ENCODE measurements around the gene HOXD4.

The HOXD4 gene

DNA sequence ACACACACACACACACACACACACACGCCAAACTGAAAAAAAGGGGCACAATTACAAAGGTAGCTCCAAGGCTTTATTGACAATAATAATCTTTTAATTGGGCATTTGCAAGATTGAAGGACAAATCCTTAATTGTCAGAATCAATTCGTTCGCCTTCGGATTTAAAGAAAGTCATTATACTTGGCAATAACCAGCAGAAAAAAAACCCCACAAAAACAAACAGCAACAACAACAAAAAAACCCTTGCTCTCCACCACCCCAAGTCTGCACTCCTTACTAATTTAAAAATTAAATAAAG, 23.6 kb upstream of the HOXD4 start:
- DNase-seq: no peak

DNA sequence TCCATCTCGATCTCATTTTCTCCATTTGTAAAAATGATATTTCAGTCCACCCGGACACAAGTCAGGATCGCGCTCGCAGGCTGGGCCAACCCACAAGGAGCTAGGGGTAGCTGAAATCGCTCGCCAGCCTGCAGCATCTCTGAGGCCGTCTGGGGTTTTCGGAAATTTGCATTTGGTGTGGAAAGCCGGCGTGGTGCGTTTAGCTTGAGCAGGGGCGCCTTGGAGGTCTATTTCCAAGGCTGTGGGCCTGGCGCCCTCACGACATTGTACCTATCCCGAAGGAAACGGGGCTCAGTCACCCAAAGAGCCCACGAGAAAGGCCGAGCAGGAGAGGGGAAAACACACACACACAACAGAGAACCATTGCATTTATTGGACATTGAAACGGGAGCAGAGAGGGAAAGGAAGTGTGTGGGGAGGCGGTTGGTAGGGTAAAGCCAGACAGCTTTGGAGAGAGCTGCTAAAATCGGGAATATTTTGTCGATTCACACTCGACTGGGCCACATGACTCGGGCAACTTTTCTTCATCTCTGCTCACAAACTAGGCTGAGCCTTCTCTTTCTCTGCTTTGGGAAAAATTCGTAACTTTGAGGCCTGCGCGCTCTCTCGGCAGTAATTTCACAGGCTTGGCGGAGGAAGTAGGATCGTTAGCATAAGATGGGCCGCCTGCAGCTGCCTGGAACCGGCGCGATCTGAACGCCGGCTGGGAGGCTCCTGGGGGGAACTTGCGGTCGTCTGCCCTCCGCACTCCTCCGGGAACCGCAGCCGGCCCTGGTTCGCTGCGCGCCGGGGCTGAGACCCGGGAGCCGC, 23.0 kb upstream of the HOXD4 start:
- no peak for DNase-seq

DNA sequence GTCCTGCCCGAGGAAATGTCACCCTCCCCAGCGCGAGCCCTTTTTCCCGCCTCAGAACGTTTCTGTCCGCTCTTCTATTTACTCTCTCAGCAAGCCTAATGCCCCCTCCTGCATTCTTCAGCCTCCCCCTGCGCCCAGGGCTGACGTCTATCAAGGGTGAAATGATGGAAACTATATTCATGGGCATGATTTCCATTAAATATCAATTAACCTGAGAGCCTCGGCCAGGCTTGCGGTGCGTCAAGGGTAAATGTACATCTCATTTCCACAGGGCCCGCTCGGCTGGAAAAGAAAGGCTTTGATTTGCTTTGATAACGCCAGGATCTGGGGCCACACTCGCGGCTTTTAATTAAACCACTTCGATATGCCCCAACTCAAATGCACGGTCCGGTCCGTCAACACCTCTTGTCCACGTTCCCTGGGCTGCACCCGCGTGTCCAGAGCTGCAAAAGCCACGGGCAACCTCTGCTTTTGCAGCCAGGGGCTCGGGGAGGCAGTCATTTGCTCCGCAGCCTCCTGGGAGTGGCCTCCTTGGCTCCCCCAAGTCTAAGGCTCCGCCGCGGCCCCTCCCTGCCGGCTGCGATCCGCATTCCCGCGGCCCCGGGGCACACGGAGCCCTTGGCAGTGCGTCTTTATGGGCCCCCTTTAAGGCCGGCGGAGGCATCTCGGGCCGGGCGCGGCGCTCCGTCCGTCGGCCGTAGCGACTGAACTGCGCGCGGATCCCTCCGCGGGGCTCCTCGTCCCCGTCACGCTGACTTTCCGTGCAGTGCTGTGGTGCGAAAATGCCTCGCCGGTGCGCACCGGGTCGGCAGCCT, 22.2 kb upstream of the HOXD4 start, which contains the start of gene HOXD8:
TSS of gene HOXD8 (plus strand) at position 724 of the 815 bp plus-strand sequence. CDS start 662 bp downstream, outside the sequence.
- DNase-seq: no peak

DNA sequence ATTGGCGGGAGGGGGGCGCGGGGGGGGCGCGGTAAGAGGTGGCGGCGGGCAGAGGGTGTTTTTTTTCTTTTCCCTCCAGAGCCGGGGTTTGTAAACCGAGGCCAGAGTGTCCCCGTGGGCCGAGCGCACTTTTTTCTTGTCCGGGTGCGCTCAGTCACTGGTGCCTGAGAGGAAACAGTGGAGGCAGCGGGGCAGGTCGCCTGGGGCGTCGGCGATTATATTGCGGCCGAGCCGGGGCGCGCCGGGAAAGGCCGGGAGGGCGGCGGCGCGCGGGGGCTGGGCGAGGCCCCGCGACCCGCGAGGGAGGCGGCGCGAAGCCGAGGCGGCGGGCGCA, 21.6 kb upstream of the HOXD4 start:
- no peak for DNase-seq

DNA sequence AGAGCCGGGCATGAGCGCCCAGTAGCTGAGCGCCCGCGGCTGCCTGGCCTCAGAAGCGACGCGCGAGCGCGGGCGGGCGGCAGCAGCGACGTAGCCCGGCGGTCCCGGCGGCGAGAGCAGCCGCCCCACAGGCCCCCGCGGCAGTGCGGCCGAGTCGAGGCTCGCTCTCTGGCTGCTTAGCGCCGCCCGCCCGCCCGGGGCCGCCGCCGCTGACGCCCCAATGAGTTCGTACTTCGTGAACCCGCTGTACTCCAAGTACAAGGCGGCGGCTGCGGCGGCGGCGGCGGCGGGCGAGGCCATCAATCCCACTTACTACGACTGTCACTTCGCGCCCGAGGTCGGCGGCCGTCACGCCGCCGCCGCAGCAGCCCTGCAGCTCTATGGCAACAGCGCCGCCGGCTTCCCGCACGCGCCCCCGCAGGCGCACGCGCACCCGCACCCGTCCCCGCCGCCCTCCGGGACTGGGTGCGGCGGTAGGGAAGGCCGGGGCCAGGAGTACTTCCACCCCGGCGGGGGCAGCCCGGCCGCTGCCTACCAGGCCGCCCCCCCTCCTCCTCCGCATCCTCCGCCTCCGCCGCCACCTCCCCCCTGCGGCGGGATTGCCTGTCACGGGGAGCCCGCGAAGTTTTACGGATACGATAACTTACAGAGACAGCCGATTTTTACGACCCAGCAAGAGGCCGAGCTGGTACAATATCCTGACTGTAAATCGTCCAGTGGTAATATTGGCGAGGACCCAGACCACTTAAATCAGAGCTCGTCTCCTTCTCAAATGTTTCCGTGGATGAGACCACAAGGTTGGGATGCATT, 21.0 kb upstream of the HOXD4 start:
- DNase-seq: no peak

DNA sequence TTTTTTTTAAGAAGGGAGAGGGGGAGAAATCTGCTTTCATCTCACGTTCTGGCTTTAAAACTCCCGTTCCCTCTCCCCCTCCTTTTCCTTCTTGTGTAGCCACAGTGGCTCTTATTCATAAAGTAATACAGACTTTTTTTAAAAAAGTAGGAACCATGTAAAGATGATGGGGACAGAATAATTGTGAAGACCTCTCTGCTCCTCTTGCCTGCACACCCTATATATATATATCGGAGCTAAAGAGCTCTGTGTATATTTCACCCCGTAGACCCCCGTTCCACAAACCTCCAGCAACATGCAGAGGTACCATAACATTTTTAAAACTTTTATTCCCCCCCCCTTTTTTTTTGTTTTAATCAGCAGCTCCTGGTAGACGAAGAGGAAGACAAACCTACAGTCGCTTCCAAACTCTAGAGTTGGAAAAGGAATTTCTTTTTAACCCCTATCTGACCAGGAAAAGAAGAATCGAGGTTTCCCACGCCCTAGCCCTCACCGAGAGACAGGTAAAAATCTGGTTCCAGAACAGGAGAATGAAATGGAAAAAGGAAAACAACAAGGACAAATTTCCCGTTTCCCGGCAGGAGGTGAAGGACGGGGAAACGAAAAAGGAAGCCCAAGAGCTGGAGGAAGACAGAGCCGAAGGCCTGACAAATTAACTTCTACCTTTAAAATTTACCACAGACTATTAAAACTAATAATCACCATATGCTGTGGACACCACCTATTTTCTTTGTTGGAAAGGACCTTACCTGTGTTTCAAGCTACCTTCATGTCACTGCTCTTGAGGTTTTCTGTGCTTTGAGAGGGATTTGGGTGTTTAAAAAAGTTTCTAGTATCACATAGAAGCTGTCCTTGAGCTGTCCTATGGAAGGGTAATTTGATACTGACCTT, 20.1 kb upstream of the HOXD4 start:
- DNase-seq: no peak

DNA sequence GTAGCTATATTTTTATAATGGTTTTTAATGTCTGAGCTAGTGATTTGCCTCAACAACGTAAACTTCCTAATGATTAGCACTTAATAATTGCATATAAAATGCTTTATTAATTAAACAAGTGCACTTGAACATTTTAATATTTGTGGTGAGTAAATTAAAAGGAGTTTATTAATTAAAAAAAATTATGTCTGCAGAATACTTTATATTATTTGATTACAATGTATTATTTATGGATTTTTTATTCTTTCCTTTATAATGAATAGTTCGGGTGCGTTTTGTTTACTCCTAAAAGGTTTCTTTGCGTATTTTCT, 19.5 kb upstream of the HOXD4 start:
- no peak for DNase-seq

DNA sequence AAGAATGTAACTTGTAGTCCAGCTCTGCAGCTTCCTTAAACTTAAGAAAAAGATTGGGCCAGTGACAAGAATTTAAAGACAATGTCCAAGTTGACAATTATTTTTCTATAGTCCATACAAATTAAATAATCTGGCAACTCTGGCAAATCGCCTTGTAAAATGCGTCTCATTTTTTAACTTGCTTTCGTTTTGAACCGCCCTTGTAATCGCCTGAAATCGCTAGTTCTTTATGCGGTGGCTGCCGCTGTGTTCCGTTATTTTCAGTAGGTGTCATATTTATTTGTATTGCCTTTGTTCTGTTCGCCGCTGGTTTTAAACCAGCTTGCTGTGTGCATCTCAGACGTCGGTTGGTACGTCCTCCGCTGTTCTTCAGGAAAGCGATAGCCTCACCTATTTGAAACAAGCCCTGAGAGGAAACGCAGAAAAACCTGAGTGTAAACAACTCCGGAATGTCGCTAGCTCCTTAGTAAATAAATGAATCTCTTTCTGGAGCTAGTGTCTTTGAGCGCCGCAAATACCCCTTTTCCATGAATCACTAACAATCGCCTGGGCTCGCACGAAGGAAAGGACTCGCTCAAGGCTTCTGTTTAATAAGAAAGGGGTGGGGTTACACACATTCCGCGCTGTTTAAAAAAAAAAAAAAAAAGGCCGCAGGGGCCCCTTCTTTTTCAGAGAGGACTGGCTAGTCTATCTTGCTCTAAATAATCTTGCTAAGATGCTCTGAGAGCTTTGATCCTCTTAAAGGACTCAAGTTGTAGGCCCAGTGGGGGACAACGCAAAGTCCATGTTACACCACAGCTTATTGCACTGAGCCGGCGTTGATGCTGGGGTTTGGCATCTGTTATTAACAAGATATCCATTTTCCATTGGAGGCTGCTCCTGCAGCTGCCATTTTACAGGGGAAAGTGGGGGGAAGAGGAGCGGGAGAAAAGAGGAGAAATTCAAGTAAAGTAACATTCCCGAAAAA, 18.9 kb upstream of the HOXD4 start:
- DNase-seq: no peak

DNA sequence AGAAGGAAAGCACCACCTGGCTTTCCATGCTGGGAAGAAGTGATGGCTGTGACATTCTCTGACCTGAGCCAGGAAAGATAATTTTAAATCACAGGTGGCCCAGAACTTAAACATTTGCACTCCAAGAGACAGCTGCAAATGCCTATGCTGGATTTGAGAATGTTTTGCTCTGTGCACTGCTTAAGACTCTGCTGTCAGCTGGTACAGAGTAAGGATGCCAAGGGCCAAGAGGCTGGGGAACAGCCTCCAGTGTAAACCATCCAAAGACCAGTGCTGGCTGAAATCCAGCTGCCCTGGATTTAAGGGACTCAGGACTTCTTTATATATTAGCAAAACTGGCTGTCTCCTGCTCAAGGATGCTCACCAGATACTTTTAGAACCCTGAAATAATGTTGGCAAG, 18.0 kb upstream of the HOXD4 start:
- DNase-seq: no peak

DNA sequence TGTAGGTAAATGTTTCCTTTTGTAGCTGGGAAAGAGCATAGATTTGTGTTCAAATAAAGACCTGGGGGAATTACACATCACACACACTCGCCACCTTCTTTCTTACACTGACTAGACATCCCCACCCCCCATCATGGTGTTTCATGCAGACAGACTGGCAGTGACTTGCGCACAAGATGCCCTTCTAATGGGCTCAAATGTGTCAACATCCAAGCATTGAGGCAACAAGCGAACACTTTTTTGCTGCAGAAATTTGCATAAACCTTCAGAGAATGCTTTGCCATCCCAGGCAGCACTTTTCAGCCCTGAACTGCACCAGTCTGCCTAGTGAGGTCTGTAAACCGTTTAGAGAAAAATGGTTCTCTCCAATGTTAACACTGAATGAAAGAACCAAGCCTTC, 17.3 kb upstream of the HOXD4 start:
- no peak for DNase-seq

DNA sequence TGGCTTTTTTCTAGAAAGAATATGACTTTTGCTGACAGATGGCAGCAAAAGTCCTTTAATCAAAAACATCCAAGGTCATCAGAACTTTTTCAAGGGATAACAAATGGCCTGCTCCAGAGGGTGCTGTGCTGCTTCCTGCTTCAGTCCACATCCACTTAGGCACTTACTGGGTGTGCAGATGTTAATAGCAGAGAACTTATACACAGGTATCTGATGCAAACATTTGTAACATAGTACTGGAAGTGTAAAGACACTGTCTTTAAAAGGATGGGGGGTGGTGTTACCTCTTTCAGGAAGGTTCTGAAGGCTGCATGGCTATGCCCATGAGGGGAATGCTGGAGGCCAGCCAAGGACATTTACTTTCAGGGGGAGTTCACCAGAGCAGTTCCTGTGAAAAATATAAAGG, 16.3 kb upstream of the HOXD4 start:
- DNase-seq: no peak

DNA sequence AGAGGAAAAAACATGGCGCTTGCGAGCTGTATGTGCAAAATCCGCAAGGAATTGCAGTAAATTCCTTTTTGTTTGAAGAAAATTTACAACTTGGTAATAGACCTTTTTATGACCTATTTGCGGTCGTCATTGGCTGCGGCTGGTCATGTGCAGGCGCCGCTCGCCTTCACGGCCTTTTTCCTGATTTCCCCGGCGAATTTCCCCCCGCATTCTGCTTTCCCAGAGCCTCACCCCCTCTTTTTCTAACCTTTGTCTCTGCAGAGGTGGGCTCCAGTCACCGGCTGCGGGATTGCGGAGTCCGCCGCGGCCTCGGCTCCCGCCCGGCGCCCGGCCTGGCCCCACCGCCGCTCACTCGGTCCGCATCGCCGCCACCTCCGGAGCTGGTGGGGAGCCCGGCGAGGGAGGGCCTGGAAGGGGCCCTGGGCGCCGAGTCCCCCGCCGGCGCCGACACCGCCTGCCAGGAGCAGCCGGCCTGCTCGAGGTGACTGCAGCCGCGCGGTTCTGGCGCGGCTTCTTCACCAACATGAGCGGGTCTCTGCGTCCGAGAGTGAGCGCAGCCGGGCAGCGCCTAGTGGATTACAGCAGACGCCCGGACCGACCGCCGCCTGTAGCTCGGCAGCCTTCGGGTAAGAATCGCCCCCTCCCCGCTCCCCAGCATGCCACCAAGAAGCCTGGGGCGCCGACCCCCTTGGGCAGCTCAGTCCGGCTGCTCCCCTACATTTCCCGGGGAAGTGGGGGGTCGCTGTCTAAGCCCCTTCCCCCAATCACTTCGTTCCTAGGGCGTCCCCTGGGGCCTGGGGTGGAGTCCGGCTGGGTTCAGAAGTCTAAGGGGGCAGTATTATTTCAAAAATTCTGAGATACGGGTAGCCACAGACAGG, 14.7 kb upstream of the HOXD4 start:
- no peak for DNase-seq

DNA sequence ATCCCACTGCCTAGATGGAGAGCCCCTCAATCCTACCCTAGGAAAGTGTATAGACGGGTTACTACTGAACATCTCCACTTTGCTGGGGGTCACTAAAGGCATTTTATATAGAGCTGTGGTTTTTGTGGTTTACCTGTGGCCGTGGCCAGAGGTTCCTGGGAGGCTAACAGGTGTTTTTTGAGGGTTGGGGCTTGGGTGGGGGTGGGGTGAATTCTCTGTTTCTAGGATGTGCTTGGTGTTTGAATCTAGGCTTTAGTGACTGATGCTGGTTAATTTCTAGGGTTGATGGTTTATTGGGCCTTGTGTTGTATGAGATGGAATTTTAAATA, 14.1 kb upstream of the HOXD4 start:
- DNase-seq: no peak

DNA sequence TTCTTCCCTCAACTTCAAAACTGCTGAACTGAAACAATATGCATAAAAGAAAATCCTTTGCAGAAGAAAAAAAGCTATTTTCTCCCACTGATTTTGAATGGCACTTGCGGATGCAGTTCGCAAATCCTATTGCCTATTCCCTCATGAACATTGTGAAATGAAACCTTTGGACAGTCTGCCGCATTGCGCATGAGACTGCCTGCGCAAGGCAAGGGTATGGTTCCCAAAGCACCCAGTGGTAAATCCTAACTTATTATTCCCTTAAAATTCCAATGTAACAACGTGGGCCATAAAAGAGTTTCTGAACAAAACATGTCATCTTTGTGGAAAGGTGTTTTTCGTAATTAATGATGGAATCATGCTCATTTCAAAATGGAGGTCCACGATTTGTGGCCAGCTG, 13.4 kb upstream of the HOXD4 start:
- no peak for DNase-seq

DNA sequence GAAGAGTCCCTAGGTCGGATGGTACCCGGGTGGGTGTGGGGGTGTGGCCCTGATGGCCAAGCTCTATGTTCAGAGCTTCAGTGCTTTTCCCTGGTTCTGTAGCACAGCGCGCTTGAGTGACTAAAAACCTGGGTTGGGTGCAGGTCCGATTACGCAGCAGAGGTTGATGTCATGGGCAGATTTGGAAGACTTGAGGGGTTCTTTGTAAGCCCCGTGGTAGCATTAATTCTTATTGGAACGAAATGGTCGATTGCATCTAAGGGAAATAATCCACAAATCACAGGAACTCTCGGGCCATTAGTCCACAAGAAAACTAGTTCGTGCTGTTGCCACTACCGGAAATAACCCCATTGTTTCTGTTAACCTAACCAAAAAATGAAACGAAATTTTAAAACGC, 12.8 kb upstream of the HOXD4 start:
- no peak for DNase-seq

DNA sequence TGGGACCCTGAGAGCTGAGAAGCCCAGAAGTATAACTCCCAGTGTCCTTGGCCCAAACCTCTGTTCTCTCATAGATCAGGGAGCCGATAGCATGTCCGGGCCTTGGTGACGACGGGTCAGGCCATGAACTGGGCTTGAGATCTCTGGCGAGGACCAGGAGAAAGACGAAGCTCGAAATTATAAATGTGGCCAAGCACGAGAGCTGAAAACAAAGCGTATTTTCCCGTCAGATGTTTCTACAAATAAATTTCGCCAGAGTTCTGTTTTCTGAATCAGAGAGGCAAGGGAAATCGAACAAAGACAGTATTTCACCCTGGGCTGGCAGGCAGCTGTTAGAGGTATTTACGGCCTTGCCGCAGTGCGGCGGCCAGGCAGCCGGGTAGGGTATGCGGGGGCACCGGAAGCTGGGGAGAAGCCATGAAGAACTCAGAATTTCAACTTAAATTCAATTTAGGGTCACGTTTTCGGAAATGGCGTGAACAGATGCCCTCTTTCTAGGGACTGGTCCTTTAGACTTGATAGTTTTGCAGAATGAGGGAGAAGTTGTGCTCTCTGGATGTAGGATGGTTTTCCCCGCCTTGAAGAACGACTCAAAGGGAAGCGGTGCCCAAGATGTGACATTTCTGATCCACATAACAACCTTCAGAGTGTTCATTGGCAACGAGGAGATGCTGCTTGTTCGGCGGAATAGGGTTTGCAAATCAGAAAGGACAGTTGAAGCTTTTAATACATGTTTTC, 12.3 kb upstream of the HOXD4 start:
- DNase-seq: no peak

DNA sequence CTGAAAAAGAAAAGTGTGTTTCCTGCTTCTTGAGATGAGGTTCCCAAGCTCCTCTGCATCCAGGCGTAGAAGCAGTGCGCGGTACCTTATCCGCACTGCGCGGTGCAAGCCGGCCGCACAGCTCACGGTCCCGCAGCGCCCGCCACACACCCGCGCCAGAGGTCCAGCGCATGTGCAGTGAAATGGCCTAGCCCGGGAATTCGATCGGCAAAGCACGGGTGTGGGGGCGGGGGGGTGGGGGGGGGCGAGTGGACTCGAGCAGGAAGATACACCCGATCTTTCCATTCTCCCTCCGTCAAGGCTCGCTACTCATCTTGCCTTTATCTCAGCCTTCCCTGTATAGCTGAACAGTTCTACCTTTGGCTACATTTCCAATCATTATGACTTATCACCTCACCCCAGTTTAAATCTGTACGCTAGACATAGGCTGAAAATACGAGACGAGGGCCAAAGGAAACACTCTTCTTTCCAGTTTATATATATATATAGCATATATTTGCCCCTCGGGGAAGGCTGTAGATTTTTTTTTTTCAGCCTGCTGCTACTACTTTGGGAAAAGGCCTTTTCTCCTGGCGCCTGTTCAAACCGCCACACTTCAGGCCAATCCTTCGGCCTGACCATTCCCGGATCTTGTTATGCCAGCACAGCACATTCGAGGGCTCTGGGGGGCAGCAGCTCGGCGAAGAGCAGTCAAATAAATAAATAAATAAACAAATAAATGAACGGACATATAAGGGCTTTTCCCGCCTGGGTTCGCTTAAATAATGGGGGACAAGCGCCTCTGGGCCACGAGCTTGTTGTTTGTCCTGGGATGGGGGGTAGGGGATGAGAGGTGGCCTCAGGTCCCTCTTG, 11.5 kb upstream of the HOXD4 start:
- no peak for DNase-seq

DNA sequence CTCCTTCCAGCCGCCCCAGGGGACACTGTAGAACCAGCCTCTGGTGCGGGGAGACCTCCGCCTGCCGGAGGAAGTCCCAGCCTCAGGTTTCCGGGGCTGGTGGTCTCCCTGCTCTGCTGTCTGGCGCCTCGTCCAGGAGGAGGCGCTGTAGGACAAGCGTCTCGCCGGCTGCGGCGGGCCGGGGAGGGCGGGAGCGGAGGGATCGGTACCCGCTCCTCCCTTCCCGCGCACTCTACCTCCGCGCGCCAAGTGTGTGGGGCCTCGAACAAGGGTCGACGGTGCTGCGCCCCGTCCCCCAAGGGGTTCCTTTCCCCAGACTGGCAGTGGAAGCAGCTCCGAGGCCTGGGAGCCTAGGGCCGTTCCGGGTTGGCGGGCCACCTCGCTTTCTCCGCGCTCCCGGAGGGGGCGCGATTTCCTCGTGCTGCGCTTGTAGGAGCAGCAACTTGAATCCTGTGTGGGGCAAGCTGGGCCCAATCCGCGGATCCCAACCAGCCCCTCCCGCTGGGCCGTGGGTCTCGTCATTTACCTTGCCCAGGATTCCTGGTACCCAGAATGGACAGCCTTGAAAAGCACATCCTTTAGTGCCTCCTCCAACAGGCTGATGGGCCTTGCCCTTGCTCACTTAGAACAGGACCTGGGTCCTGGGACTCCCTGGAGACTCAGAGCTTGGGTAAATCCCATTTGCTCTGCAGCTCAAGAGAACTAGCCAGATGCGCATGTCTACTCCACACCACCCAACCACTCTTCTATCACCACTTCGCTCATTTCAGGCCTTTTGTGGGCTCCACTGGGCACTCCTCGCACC, 10.6 kb upstream of the HOXD4 start:
- peak; percentile 75 for DNase-seq
